Skeletal muscle cell (primary cell): ENCODE measurements around the gene ULBP2.
"Not testable (repeated sequence)": the region's sequence is repeated elsewhere in the genome, so short reads cannot be mapped to it uniquely, and the experiment has no call there.

Source experiments
- DNase-seq: peaks from one replicate; pipeline ENCODE4 v3.0.0-alpha.2; 2010; ENCODE audit warnings: low read depth
- H3K4me3 ChIP-seq: 2 replicates; pipeline ENCODE4 v1.5.1; 2011; ENCODE audit warnings: low read depth, mild to moderate bottlenecking, control low read depth, low read length, moderate library complexity

Gene ULBP2

DNA sequence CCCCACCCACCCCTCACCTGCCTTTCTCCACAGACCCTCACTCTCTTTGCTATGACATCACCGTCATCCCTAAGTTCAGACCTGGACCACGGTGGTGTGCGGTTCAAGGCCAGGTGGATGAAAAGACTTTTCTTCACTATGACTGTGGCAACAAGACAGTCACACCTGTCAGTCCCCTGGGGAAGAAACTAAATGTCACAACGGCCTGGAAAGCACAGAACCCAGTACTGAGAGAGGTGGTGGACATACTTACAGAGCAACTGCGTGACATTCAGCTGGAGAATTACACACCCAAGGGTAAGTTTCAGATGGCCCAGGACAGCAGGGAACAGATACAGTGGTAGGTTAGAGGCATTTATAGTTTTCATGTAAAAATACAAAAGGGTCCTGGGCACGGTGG is 3.5 kb downstream of the ULBP2 start:
- DNase-seq, H3K4me3 ChIP-seq: not testable (repeated sequence)

DNA sequence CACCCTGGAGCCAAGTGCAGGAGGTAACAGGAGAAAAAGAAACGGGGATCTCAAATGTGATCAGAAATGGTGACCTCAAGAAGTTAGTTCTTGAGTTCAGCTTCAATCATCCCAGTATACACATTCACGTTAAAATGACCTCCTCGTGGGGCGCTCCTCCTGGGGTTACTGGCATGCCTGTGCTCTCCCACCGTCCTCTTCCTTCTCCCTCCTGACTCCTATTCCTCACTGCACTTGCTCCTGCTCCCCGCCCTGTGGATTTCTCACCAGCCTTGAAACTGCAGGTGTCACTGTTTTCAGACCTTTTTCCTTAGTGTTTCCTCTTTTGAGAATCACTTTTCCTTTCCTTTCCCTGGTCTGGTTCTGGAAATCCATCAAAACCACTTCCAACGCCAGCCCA is 4.8 kb downstream of the ULBP2 start:
- not testable (repeated sequence) for H3K4me3 ChIP-seq, DNase-seq

DNA sequence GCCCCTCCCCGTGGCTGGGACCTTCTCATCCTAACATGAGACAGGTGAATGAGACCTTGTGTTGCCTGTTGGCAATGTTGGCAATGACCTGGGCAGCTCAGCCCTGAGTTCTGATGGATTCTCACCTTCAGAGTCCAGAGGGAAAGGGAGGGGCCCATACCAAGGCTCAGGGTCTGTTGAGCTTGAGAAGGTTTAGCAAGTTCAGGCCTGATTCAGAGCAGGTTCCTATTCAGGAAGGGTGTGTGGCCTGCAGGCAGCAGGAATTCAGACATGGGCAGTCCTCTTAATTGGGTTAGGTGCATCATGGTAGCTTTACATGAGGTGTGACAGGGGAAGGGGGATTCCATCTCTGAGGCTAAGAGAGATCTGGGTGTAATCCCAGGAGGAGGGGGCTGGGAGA is 5.7 kb downstream of the ULBP2 start:
- DNase-seq, H3K4me3 ChIP-seq: not testable (repeated sequence)

DNA sequence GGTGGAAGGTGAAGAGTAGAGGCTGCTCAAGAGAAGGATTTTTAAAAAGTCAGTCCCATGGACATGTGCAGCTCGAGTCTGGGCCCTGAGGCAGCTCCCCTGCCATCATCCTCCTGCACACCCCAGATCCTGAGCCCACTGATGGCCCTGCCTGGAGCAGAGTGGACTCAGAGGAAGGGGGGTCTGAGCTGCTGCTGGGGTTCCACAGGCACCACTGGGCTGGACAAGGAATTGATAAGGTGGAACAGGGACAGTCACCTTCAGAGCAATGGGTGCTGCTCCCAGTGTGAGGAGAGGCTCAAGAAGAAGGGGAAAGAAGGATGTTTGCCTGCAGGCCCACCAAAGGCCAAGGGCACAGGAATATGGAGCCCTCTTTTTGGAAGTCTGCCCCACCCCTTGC is 6.2 kb downstream of the ULBP2 start:
- DNase-seq, result no peak
- H3K4me3 ChIP-seq, result no peak overlapping the region

GRCh38 chr6:149948616-149949015 is 6.8 kb downstream of the ULBP2 start:
- no peak for DNase-seq
- no peak overlapping the region for H3K4me3 ChIP-seq

GRCh38 chr6:149950423-149950822 is 8.6 kb downstream of the ULBP2 start:
- DNase-seq, result no peak
- H3K4me3 ChIP-seq, result no peak overlapping the region

- DNase-seq, result no peak
- no peak overlapping the region for H3K4me3 ChIP-seq
Measured at GRCh38 chr6:149951096-149951495, 9.3 kb downstream of the ULBP2 start.

GRCh38 chr6:149951626-149952025 is 9.8 kb downstream of the ULBP2 start:
- no peak overlapping the region for H3K4me3 ChIP-seq
- DNase-seq, result no peak

DNA sequence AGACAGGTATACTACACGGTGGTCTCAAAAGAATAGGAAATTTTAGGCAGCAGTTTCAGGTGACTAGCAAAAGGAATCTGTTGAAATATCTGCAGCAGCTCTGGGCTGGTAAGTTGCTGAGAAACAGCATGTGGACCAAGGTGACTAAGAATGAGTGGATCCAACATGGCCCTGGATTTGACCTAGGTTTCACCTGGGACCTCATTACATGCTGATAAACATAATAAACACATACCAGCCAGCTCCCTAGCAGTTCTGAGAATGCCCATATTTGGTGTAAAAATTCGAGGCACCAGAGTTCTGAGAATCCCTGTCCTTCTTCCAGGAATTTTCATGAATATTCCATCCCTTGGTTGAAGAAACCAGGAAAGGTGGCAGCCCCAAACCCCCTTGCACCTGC is 11.6 kb downstream of the ULBP2 start:
- not testable (repeated sequence) for DNase-seq, H3K4me3 ChIP-seq

DNA sequence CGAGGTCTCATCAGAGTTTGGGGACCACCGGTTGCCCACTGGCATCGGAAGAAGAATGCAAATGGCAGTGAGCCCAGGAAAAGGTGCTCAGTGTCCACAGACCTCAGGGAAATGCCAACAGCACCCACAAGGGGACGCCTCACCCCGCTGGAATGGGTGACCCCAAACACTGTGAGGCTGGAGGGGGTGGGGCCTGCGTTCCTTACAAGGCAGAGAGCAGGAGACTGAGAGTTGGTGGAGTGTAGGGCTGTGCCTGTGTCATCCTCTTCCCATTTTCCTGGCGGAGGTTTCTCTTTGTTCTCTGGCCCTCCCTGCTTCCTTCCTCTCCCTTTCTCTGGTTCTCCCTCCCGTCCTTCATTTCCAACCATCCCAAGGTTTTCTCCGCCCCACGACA is 12.1 kb downstream of the ULBP2 start:
- not testable (repeated sequence) for H3K4me3 ChIP-seq, DNase-seq

DNA sequence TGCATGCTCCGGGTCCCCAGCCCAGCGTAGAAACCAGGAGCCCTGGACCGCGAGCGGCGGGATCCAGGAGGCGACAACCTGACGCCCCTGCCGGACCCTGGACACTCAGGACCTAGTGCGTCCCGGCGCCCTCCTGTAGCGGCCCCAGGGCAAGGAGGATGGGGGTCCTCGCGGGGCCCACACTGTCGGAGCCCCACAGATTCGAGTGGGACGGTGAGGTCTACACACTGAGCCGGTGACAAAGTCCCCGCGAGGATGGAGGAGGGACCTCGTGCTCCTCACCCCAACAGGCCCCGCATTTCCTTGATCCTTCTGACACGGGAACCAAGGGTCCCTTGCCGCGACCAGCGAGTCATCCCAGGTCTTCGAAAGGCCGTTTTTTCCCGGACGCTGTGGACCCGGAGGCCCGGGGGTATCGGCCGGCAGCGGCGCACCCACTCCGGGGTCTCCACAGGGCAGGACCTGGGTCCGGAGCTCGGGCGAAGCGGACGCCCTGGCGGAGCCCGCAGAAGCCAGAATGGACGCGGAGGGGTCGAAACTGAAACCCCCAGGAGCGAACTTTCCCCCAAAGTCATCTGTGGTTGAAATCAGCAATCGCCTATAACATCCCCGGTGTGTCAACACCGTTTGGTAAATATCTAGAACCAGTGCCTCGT is 12.6 kb downstream of the ULBP2 start:
- peak overlapping the region; percentile 18 for H3K4me3 ChIP-seq
- DNase-seq, result not testable (repeated sequence)

DNA sequence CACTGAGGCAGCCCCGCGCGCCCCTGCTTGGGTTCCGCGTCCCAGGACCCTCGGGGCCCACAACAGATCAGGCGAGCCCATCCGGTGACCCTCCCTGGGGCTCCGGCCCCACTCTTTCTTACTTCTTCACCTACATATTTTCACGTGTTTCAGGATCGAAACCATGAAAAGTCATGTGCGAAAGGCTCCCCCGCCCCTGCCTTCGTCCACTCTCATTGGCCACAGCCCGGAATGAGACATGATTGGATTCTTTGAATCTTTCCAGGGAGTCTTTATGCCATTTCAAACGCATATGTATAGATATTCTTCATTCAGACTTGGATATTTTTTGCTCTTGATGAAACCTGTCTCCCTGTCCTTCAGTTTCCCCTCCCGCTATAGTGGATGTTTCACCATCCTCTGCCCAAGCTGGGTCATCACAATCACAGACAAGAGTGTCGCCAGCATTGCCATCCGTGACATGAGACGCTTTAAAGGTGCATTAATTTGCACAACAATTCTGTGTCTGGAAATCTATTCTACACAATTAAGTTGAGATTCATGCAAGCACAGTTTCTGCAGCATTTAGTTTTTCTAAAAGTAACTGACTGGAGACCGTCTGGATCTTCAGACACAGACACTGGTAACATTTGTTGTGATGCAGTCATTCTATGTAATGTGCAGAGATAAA is 13.3 kb downstream of the ULBP2 start:
- H3K4me3 ChIP-seq, DNase-seq: not testable (repeated sequence)

- not testable (repeated sequence) for DNase-seq, H3K4me3 ChIP-seq
Measured at GRCh38 chr6:149955654-149956317, 14.0 kb downstream of the ULBP2 start.

- not testable (repeated sequence) for DNase-seq, H3K4me3 ChIP-seq
Measured at GRCh38 chr6:149958124-149958523, 16.3 kb downstream of the ULBP2 start.

DNA sequence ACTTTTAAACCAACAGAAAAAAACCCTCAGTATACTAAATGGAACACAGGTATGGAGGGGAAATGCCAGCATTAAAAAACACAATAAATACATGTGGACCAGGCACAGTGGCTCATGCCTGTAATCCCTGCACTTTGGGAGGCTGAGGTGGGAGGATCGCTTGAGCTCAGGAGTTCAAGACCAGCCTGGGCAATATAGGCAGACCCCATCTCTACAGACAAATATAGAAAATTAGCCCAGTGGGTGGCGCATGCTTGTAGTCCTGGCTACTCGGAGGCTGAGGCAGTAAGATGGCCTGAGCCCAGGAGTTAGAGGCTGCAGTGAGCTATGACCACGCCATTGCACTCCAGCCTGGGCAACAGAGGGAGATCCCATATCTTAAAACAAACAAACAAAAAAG is 18.0 kb downstream of the ULBP2 start:
- DNase-seq, result not testable (repeated sequence)

GRCh38 chr6:149960488-149960887 is 18.7 kb downstream of the ULBP2 start:
- H3K4me3 ChIP-seq, result no peak overlapping the region
- DNase-seq, result no peak

More for the DNA sequence above, 18.0 kb downstream of the ULBP2 start:
- H3K4me3 ChIP-seq, result not testable (repeated sequence)

DNA sequence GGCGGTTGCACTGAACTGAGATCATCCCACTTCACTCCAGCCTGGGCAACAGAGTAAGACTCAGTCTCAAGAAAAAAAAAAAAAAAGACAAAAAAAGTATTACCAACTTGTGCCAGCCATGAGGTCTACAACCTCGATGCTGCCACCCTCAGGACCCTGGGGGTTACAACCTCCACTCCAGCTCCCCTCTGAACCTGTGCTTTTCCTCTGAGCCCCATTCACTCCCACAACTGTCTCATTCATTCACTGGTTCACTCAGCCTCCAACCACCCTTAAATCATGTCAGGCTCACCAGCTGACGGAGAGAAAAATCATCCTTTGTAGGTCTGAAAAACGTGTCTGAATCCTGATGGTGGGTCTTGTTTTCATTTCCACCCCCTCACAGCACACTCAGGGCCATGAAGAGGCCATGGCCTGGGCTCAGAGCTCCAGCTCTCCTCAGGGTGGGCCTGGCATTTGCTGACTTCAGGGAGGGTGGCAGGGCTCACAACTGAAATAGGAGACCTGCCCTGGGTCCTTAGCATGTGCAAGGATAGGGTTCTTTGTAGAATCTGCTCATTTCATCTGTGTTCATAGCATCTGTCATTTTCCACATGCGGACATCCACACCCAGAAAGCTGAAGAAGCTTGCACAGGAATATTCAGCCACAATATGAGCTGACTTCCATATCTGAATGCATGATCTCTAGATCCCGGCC is 20.1 kb downstream of the ULBP2 start:
- no peak for DNase-seq
- no peak overlapping the region for H3K4me3 ChIP-seq

GRCh38 chr6:149962461-149963211 is 20.8 kb downstream of the ULBP2 start:
- DNase-seq, result no peak
- H3K4me3 ChIP-seq, result peak overlapping the region; percentile 62

DNA sequence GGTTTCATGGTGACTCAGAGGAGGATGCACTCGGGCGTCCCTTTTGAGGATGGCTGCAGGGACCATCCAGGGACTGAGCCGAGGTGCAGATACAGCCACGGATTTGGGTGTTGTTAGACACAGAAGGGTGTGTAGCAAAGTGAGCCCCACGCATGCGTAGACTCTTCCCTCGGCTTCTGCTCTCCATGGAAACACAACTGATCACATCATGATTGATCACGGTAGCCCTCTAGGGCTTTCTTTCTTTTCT is 21.3 kb downstream of the ULBP2 start:
- no peak for DNase-seq
- H3K4me3 ChIP-seq, result peak overlapping the region; percentile 62
